Dendritic cell treated with granulocyte-macrophage colony-stimulating factor and Interleukin-4, amounts not matched to agents 40 ng/mL and 50 ng/mL, for 4 days (primary cell): ENCODE data around the gene ZNF79.

ENCODE experiments used
- H3K27ac Mint-ChIP-seq: one replicate; pipeline ENCODE4 v1.8.0; 2022; ENCODE audit warnings: mild to moderate bottlenecking, mixed read lengths
- H3K27me3 Mint-ChIP-seq: one replicate; pipeline ENCODE4 v1.8.0; 2022; ENCODE audit warnings: mild to moderate bottlenecking, mixed read lengths
- H3K36me3 Mint-ChIP-seq: one replicate; pipeline ENCODE4 v1.8.0; 2022; ENCODE audit warnings: low read depth, mixed read lengths
- H3K4me1 Mint-ChIP-seq: one replicate; pipeline ENCODE4 v1.8.0; 2022; ENCODE audit warnings: low read depth, mixed read lengths
- H3K4me3 Mint-ChIP-seq: one replicate; pipeline ENCODE4 v1.8.0; 2022; ENCODE audit warnings: mild to moderate bottlenecking, moderate library complexity, mixed read lengths
- H3K9me3 Mint-ChIP-seq: one replicate; pipeline ENCODE4 v1.8.0; 2022; ENCODE audit warnings: mixed read lengths
- intact Hi-C: fragments of 100-400 bp; cut with micrococcal nuclease; formaldehyde crosslinking; loops from one replicate; pipeline ENCODE4 v1.15.0; 2022

ZNF79 gene

GRCh38 chr9:127424676-127424999 is 456 bp downstream of the ZNF79 start:
- Mint-ChIP-seq H3K27me3 (no peaks in the 10 kb centered on the region), H3K4me3 (peak overlapping the region; percentile 99), H3K4me1 (peaks cover 47% of the 10 kb centered on the region), H3K9me3 (no peaks in the 10 kb centered on the region), H3K27ac (peak overlapping the region; percentile 94), H3K36me3 (peaks cover 45% of the 10 kb centered on the region)
- intact Hi-C loops = loop anchor here (1.0 to 10.0 kb wide), 2 partner anchors 27 to 200 kb away; partner anchors contain the start of gene SLC2A8

- Mint-ChIP-seq H3K27ac (no peak overlapping the region), H3K36me3 (peaks cover 63% of the 10 kb centered on the region), H3K9me3 (no peaks in the 10 kb centered on the region), H3K4me1 (peaks cover 40% of the 10 kb centered on the region), H3K27me3 (no peaks in the 10 kb centered on the region), H3K4me3 (no peak overlapping the region)
- intact Hi-C loops = loop anchor here (10.0 kb wide), 1 partner anchor 202 kb away; no protein-coding TSS in a partner anchor
These were observed 2.6 kb downstream of the ZNF79 start for GRCh38 chr9:127426756-127427155.

DNA sequence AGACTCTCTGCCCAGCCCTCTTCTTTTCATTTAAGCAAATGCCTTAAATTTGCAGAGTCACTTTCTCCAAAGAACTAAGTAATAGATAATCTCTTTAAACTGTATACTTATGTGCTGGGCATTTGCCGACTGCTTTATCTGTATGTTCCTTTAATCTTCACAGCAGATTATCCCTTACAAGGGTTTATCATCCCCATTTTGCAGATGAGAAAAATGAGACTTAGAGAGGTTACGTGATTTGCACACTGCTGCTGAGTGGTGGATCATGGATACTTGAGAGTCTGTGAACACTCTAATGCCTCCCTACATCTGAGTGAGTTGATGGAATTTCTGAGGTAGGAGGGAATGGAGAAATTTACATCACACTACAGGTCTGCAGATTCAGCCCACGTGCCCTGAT is 4.2 kb downstream of the ZNF79 start:
- H3K4me1 Mint-ChIP-seq = peaks cover 25% of the 10 kb centered on the region
- H3K27me3 Mint-ChIP-seq = no peaks in the 10 kb centered on the region
- no peaks in the 10 kb centered on the region for H3K9me3 Mint-ChIP-seq
- H3K27ac Mint-ChIP-seq = no peak overlapping the region
- H3K4me3 Mint-ChIP-seq = no peak overlapping the region
- H3K36me3 Mint-ChIP-seq = peaks cover 74% of the 10 kb centered on the region
- intact Hi-C loops = loop anchor here (10.0 kb wide), 1 partner anchor 204 kb away; no protein-coding TSS in a partner anchor

DNA sequence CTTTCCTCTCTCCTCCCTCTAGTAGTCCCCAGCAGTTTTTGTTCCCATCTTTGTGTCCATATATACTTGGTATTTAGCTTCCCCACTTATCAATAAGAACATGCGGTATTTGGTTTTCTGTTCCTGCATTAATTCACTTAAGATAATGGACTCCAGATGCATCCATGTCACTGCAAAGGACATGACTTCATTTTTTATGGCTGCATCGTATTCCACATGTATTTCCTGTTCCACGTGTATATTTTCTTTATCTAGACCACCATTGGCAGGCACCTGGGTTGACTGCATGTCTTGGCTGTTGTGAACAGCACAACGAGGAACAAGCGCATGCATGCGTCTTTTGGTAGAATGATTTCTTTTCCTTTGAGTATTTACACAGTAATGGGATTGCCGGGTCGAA is 6.2 kb downstream of the ZNF79 start:
- H3K4me3 Mint-ChIP-seq = no peak overlapping the region
- peaks cover 82% of the 10 kb centered on the region for H3K36me3 Mint-ChIP-seq
- H3K27me3 Mint-ChIP-seq = no peaks in the 10 kb centered on the region
- H3K27ac Mint-ChIP-seq = no peak overlapping the region
- intact Hi-C loops = no loop called here
- H3K4me1 Mint-ChIP-seq = peaks cover 15% of the 10 kb centered on the region
- H3K9me3 Mint-ChIP-seq = no peaks in the 10 kb centered on the region

DNA sequence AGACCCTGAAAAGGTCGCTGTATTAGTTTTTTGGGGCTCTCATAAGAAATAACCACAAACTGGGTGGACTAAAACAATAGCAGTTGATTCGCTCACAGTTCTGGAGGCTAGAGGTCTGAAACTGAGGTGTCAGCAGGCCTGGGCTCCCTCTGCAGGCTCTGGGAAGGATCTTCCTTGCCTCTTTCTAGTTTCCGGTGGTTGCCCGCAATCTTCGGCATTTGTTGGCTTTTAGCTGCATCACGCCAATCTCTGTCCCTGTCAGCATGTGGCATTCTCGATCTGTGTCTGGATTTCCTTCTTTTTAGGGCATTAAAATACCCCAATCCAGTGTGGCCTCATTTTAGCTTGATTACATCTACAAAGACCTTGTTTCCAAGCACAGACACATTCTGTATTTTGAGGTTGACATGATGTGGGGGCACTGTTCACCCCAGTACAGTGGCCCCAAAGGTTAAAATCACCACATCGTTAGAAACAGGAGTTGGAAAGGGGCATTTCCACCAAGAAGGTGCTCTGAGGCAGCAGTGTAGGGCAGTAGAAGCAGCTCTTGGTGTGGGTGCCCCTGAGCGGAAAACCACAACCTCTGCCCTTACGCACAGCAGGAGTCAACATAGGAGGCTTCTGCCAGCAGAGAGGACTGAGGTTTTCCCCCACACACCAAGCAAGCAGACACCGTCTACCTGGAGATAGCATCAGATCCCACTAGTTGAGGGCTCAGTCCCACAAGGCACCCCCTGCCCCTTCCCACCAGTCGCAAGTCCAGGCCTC is 13.5 kb downstream of the ZNF79 start:
- Mint-ChIP-seq H3K36me3 (peaks cover 99% of the 10 kb centered on the region), H3K27me3 (no peaks in the 10 kb centered on the region), H3K4me3 (no peak overlapping the region), H3K4me1 (no peaks in the 10 kb centered on the region), H3K9me3 (no peaks in the 10 kb centered on the region), H3K27ac (no peak overlapping the region)
- intact Hi-C loops = no loop called here

DNA sequence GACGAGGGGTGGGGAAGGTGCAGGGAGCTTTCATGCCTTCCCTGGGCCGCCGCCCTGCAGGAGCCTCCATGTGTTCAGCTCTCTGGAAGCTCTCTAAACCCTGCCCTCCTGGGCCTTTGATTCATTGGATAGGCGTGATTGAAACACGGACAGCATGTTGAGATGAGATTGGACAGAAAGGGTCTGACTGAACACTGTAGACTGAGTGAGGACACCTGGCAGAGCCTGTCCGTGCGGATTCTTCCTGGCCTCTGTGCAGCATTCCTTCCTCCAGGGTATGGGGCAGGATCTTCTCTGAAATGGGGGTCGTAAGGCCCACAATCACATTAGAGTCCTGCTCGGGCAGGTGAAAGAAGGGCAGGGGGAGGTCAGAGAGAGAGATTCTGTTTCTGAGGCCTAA is 14.2 kb downstream of the ZNF79 start:
- Mint-ChIP-seq H3K27ac (no peak overlapping the region), H3K9me3 (no peaks in the 10 kb centered on the region), H3K4me1 (no peaks in the 10 kb centered on the region), H3K27me3 (no peaks in the 10 kb centered on the region), H3K36me3 (peaks cover 99% of the 10 kb centered on the region), H3K4me3 (no peak overlapping the region)
- intact Hi-C loops = no loop called here

- Mint-ChIP-seq H3K4me1 (peaks cover 22% of the 10 kb centered on the region), H3K4me3 (no peak overlapping the region)
These were observed 20.2 kb downstream of the ZNF79 start for GRCh38 chr9:127444283-127444920.

DNA sequence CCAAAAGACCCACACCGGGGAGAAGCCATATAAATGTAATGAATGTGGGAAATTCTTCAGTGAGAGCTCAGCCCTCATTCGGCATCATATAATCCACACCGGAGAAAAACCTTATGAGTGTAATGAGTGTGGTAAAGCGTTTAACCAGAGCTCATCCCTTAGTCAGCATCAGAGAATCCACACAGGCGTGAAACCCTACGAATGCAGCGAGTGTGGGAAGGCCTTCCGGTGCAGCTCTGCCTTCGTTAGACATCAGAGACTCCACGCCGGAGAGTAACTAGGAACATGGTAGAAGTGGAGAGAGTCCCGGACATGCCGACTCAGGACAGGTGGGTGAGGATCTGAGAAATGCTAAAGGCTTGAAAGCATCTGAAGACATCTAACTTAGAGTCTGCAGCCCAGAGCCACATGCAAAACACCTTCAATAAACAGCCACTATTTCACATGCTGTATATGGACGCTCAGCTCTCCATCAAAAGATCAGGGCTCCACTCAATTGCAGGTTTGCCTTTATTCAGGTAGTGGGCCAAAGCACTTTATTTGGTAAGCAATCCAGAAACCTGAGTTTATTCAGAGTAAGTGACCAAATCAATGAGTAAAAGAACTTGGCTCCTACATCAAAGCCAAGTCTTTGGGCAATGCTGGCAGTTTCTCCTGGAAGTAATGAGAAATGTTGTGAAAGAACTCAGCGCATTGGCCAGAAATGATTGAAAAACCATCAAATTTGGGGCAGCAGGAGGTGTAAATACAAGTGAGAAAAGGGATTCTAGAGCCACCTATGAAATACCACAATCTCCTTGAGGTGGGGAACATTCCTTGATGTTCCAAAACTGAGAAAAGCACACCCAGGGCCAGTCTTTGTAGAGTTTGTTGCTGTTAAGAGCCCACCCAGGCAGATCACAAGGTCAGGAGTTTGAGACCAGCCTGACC is 21.0 kb downstream of the ZNF79 start:
- Mint-ChIP-seq H3K9me3 (peaks cover 18% of the 10 kb centered on the region), H3K27ac (no peak overlapping the region), H3K27me3 (no peaks in the 10 kb centered on the region), H3K4me1 (peaks cover 30% of the 10 kb centered on the region), H3K4me3 (no peak overlapping the region), H3K36me3 (peaks cover 100% of the 10 kb centered on the region)
- intact Hi-C loops = no loop called here

More at GRCh38 chr9:127444283-127444920, 20.2 kb downstream of the ZNF79 start:
- H3K36me3 Mint-ChIP-seq = peaks cover 100% of the 10 kb centered on the region
- intact Hi-C loops = no loop called here
- H3K27ac Mint-ChIP-seq = no peak overlapping the region
- H3K9me3 Mint-ChIP-seq = peaks cover 18% of the 10 kb centered on the region
- no peaks in the 10 kb centered on the region for H3K27me3 Mint-ChIP-seq

- Mint-ChIP-seq H3K9me3 (peaks cover 18% of the 10 kb centered on the region), H3K36me3 (peaks cover 100% of the 10 kb centered on the region), H3K4me3 (no peak overlapping the region), H3K4me1 (peaks cover 35% of the 10 kb centered on the region), H3K27me3 (no peaks in the 10 kb centered on the region), H3K27ac (peak overlapping the region; percentile 37)
- intact Hi-C loops = no loop called here
These were observed 21.9 kb downstream of the ZNF79 start for GRCh38 chr9:127445851-127446712.

DNA sequence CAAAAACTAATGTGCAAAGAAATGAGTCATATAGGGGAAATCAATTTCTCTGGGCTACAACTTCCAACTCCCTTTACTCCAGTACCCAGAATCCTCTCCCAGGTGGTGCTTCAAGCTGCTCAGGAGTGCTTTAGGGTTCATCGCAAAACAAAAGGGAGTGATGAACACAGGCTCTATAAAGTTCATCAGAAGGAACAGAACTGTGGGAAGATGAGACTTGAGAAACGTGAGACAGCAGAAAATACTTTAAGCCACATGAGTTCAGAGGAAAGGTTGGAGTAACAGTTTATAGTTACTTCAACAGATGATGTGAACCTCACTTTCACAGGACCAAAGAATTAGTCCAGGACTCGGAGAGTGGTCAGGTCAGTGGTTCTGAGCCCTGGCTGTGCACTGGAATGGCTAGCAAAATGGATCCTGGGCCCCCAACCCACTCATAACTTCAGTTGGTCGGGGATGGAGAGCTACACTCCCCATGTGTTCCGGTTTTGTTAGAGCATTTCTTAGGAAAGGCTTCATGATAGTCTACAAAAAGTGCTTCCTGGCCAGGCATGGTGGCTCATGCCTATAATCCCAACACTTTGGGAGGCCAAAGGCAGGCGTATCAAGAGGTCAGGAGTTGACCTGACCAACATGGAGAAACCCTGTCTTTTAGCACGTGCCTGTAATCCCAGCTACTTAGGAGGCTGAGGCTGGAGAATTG is 22.7 kb downstream of the ZNF79 start:
- no peak overlapping the region for H3K4me3 Mint-ChIP-seq
- H3K27ac Mint-ChIP-seq = peak overlapping the region; percentile 37
- H3K4me1 Mint-ChIP-seq = peaks cover 38% of the 10 kb centered on the region
- peaks cover 100% of the 10 kb centered on the region for H3K36me3 Mint-ChIP-seq
- peaks cover 18% of the 10 kb centered on the region for H3K9me3 Mint-ChIP-seq
- no peaks in the 10 kb centered on the region for H3K27me3 Mint-ChIP-seq
- intact Hi-C loops = no loop called here

DNA sequence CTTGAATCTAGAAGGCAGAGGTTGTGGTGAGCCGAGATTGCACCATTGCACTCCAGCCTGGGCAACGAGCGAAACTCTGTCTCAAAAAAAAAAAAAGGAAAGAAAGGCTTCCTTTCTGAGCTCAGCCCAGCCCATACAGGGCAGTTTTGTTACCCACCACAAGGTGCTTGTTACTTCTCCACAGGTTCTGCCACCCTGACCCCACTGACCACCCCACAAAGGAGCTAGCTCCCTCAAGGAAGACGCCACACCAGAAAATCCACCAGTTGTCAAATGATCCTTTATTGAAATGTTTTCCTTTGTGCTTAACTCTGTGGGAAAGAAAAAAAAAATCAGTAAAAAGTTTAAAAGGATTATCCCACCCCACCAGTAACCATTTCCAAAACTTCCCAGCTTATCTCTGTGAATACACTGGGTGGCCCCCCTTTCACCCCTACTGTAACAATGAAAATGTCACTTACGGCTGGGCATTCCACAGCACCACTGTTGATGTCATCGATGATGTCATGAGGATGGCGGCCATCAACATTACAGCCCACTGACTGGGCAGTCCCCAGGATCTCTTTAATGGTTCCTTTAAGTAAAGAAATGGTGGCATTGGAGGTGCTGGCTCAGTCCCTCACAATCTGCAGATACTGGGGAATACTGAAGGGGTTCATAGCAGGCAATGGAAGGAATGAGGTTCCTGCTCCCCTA is 23.4 kb downstream of the ZNF79 start:
- H3K4me1 Mint-ChIP-seq = peaks cover 45% of the 10 kb centered on the region

GRCh38 chr9:127448112-127448805 is 24.1 kb downstream of the ZNF79 start:
- H3K4me3 Mint-ChIP-seq = no peak overlapping the region
- no peak overlapping the region for H3K27ac Mint-ChIP-seq
- peaks cover 49% of the 10 kb centered on the region for H3K4me1 Mint-ChIP-seq
- intact Hi-C loops = no loop called here
- no peaks in the 10 kb centered on the region for H3K27me3 Mint-ChIP-seq
- peaks cover 18% of the 10 kb centered on the region for H3K9me3 Mint-ChIP-seq
- H3K36me3 Mint-ChIP-seq = peaks cover 92% of the 10 kb centered on the region

More for the DNA sequence above, 23.4 kb downstream of the ZNF79 start:
- intact Hi-C loops = no loop called here
- no peaks in the 10 kb centered on the region for H3K27me3 Mint-ChIP-seq
- H3K4me3 Mint-ChIP-seq = no peak overlapping the region
- peaks cover 18% of the 10 kb centered on the region for H3K9me3 Mint-ChIP-seq
- H3K27ac Mint-ChIP-seq = no peak overlapping the region
- H3K36me3 Mint-ChIP-seq = peaks cover 99% of the 10 kb centered on the region
